ENCODE data around the gene GPAM. TPM values are rescaled to one million over a fixed set of nuclear protein-coding genes. Genes with fewer than 3 reads are reported as not detected.
"Not testable (repeated sequence)": the region's sequence is repeated elsewhere in the genome, so short reads cannot be mapped to it uniquely, and the experiment has no call there.

GPAM gene
- total RNA-seq, 2 donors from 2014 or later = 18.5 to 21.3 TPM

DNA sequence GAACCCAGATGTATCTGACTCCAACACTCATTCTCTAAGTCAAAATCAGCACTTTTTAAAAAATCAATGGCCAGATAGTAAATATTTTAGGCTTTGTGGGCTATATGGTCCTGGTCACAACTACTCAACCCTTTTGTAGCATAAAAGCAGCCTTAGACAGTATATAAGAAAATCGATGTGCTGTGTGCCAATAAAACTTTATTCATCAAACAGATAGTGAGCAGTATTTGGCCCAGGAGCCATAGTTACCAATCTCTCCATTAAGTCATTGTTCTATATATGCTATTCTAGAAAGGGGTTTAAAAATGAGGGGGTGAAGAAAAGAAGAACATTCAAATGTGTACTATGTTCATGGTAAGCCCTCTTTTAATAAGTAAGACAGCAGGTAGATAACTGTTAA is 18.5 kb upstream of the GPAM start:
- H3K4me3 ChIP-seq (ENCODE audit: low read length) = no peak overlapping the region
- H3K9me3 Mint-ChIP-seq = no peaks in the 10 kb centered on the region
- no peaks in the 10 kb centered on the region for H3K36me3 ChIP-seq (ENCODE audit: control insufficient read depth, insufficient read depth, low read length)
- H3K4me1 Mint-ChIP-seq = no peaks in the 10 kb centered on the region
- H3K36me3 Mint-ChIP-seq (ENCODE audit: low read depth) = no peaks in the 10 kb centered on the region
- H3K9me3 ChIP-seq (ENCODE audit: control insufficient read depth, low read length) = no peaks in the 10 kb centered on the region
- no peak overlapping the region for H3K4me3 Mint-ChIP-seq
- no peaks in the 10 kb centered on the region for H3K27me3 ChIP-seq (ENCODE audit: control insufficient read depth, insufficient read depth, low read length, poor library complexity, severe bottlenecking)
- peaks cover 7% of the 10 kb centered on the region for H3K27me3 Mint-ChIP-seq (ENCODE audit: insufficient read depth)
- no peak overlapping the region for H3K27ac ChIP-seq (ENCODE audit: low read depth, low read length)
- no peak for DNase-seq
- H3K4me1 ChIP-seq (ENCODE audit: control insufficient read depth, insufficient read depth, low read length) = no peaks in the 10 kb centered on the region
- 100% methylated on average over 1 of the region's 1 CpG; no CpG with 5 or more reads in 1 of the 2 experiments for whole genome bisulfite sequencing, 2 experiments (ENCODE audit: insufficient coverage in 1 of 2, insufficient read length in 1 of 2)
- TF ChIP-seq, protein P1, sequence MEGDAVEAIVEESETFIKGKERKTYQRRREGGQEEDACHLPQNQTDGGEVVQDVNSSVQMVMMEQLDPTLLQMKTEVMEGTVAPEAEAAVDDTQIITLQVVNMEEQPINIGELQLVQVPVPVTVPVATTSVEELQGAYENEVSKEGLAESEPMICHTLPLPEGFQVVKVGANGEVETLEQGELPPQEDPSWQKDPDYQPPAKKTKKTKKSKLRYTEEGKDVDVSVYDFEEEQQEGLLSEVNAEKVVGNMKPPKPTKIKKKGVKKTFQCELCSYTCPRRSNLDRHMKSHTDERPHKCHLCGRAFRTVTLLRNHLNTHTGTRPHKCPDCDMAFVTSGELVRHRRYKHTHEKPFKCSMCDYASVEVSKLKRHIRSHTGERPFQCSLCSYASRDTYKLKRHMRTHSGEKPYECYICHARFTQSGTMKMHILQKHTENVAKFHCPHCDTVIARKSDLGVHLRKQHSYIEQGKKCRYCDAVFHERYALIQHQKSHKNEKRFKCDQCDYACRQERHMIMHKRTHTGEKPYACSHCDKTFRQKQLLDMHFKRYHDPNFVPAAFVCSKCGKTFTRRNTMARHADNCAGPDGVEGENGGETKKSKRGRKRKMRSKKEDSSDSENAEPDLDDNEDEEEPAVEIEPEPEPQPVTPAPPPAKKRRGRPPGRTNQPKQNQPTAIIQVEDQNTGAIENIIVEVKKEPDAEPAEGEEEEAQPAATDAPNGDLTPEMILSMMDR (conservative IDR thresholded peaks at IDR 0.05) = no peak
- H3K9ac ChIP-seq (ENCODE audit: extremely low read depth, low read length, poor library complexity, severe bottlenecking) = no peak overlapping the region
- no peak overlapping the region for H3K27ac Mint-ChIP-seq

DNA sequence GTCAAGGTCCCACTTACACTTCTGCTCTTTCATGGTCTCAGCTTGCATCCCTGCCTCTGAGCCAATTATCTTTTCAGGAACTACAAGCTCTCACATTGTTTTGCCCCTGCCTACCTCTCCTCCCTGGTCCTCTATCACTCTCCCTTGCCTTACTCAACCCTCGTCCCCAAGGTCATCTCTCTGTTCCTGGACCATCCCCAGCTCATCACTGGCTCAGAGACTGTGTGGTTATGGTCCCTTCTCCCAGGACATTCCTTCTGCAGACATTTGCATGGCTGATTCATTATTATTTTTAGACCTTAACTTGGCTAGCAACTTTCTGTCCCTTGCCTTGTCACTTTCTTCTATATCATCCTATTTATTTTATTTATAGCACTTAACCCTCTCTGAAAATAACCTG is 17.8 kb upstream of the GPAM start:
- Histone ChIP-seq H3K4me3 (ENCODE audit: low read length) (no peak overlapping the region), H3K27me3 (ENCODE audit: control insufficient read depth, insufficient read depth, low read length, poor library complexity, severe bottlenecking) (no peaks in the 10 kb centered on the region), H3K9ac (ENCODE audit: extremely low read depth, low read length, poor library complexity, severe bottlenecking) (no peak overlapping the region), H3K36me3 (ENCODE audit: control insufficient read depth, insufficient read depth, low read length) (no peaks in the 10 kb centered on the region), H3K9me3 (ENCODE audit: control insufficient read depth, low read length) (no peaks in the 10 kb centered on the region), H3K4me1 (ENCODE audit: control insufficient read depth, insufficient read depth, low read length) (no peaks in the 10 kb centered on the region), H3K27ac (ENCODE audit: low read depth, low read length) (no peak overlapping the region)
- Mint-ChIP-seq H3K27ac (no peak overlapping the region), H3K36me3 (ENCODE audit: low read depth) (no peaks in the 10 kb centered on the region), H3K4me3 (no peak overlapping the region), H3K9me3 (no peaks in the 10 kb centered on the region), H3K27me3 (ENCODE audit: insufficient read depth) (peaks cover 7% of the 10 kb centered on the region), H3K4me1 (no peaks in the 10 kb centered on the region)
- WGBS, 2 experiments (ENCODE audit: insufficient coverage in 1 of 2, insufficient read length in 1 of 2) = 83 to 100% methylated on average over 1 of the region's 1 CpG
- DNase-seq = no peak
- TF ChIP-seq, protein P1 (conservative IDR thresholded peaks at IDR 0.05) = no peak

DNA sequence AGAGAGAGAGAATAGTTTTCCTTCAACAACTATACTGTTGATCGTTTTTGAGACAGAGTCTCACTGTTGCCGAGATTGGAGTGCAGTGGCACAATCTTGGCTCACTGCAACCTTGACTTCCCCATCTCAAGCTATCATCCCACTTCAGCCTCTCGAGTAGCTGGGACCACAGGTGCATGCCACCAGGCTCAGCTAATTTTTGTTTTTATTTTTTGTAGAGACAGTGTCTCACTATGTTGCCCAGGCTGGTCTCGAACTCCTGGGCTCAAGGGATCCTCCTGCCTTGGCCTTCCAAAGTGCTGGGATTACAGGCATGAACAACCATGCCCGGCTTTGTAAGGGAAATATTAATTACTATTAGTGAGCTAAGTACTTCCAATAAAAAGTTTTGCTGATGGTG is 16.7 kb upstream of the GPAM start:
- not testable (repeated sequence) for H3K9me3 Mint-ChIP-seq; DNase-seq; H3K4me3 ChIP-seq (ENCODE audit: low read length); H3K4me1 ChIP-seq (ENCODE audit: control insufficient read depth, insufficient read depth, low read length); H3K27me3 Mint-ChIP-seq (ENCODE audit: insufficient read depth); H3K9me3 ChIP-seq (ENCODE audit: control insufficient read depth, low read length); H3K27me3 ChIP-seq (ENCODE audit: control insufficient read depth, insufficient read depth, low read length, poor library complexity, severe bottlenecking); H3K4me1 Mint-ChIP-seq; H3K9ac ChIP-seq (ENCODE audit: extremely low read depth, low read length, poor library complexity, severe bottlenecking); H3K36me3 Mint-ChIP-seq (ENCODE audit: low read depth); H3K27ac Mint-ChIP-seq; H3K27ac ChIP-seq (ENCODE audit: low read depth, low read length); H3K4me3 Mint-ChIP-seq; H3K36me3 ChIP-seq (ENCODE audit: control insufficient read depth, insufficient read depth, low read length)
- 76 to 86% methylated on average over 2 to 5 of the region's 5 CpGs for whole genome bisulfite sequencing, 2 experiments (ENCODE audit: insufficient coverage in 1 of 2, insufficient read length in 1 of 2)

DNA sequence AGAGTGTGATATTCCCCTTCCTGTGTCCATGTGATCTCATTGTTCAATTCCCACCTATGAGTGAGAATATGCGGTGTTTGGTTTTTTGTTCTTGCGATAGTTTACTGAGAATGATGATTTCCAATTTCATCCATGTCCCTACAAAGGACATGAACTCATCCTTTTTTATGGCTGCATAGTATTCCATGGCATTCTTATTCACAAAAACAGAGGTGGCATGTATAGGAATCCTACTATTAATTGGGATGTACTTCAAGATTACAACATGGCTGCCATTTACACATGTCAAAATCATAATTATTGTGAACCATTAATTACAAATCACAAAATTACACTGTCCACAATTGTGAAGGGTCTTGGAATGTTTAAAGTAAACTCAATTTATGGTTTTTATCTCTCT is 14.1 kb upstream of the GPAM start:
- peaks cover 15% of the 10 kb centered on the region for H3K27me3 ChIP-seq (ENCODE audit: control insufficient read depth, insufficient read depth, low read length, poor library complexity, severe bottlenecking)
- H3K36me3 ChIP-seq (ENCODE audit: control insufficient read depth, insufficient read depth, low read length); H3K27ac ChIP-seq (ENCODE audit: low read depth, low read length); H3K4me3 Mint-ChIP-seq; DNase-seq; H3K4me3 ChIP-seq (ENCODE audit: low read length); H3K9ac ChIP-seq (ENCODE audit: extremely low read depth, low read length, poor library complexity, severe bottlenecking); H3K36me3 Mint-ChIP-seq (ENCODE audit: low read depth); H3K4me1 ChIP-seq (ENCODE audit: control insufficient read depth, insufficient read depth, low read length); H3K4me1 Mint-ChIP-seq; H3K27ac Mint-ChIP-seq; H3K9me3 Mint-ChIP-seq; H3K9me3 ChIP-seq (ENCODE audit: control insufficient read depth, low read length): not testable (repeated sequence)
- H3K27me3 Mint-ChIP-seq (ENCODE audit: insufficient read depth) = peaks cover 13% of the 10 kb centered on the region
- no CpG with 5 or more reads among the region's 2 CpGs for WGBS, 2 experiments (ENCODE audit: insufficient coverage in 1 of 2, insufficient read length in 1 of 2)

Measured in endodermal cell (in vitro differentiated cells).